DND-41 (cell line): Measurements from ENCODE around the gene NKD2.
A peak's percentile ranks its signal among the peaks of the same experiment; 100 is the strongest.

Source experiments
- ATAC-seq: fragments of 200-7000 bp; cut with Tn5 transposase; 3 replicates; pipeline ENCODE4 v1.9.1; 2021; ENCODE audit warnings: low read depth; ENCODE audit not compliant: insufficient read depth
- DNase-seq: peaks from one replicate; pipeline ENCODE4 v3.0.0-alpha.2; 2020
- H2AFZ ChIP-seq: 2 replicates; pipeline ENCODE4 v1.6.0; 2012; ENCODE audit warnings: low read depth, low read length
- H3K27ac ChIP-seq: 2 replicates; pipeline ENCODE4 v1.5.1; 2012; ENCODE audit warnings: low read length, inconsistent platforms
- H3K27me3 ChIP-seq: fragments of 200-600 bp; sonication (generic); 2 replicates; pipeline ENCODE4 v1.6.0; 2012; ENCODE audit warnings: low read length, mild to moderate bottlenecking, inconsistent platforms; ENCODE audit not compliant: insufficient read depth, poor library complexity
- H3K36me3 ChIP-seq: 2 replicates; pipeline ENCODE4 v1.5.1; 2012; ENCODE audit warnings: low read length, inconsistent platforms; ENCODE audit not compliant: insufficient read depth
- H3K4me1 ChIP-seq: 2 replicates; pipeline ENCODE4 v1.5.1; 2012; ENCODE audit warnings: mild to moderate bottlenecking, low read length; ENCODE audit not compliant: insufficient read depth
- H3K4me2 ChIP-seq: 2 replicates; pipeline ENCODE4 v1.6.0; 2012; ENCODE audit warnings: mild to moderate bottlenecking, moderate library complexity, low read length, inconsistent platforms; ENCODE audit not compliant: insufficient read depth
- H3K4me3 ChIP-seq, 2 experiments: fragments of 200-600 bp in 1 of 2; shearing (Covaris generic) in 1 of 2; 2 replicates each; pipeline ENCODE4 v1.5.1; 2012 to 2016; ENCODE audit warnings: inconsistent platforms in 2 of 2, low read length in 2 of 2, mild to moderate bottlenecking in 2 of 2, low read depth in 1 of 2, moderate library complexity in 1 of 2
- H3K79me2 ChIP-seq: 2 replicates; pipeline ENCODE4 v1.6.0; 2012; ENCODE audit warnings: low read length, inconsistent platforms; ENCODE audit not compliant: insufficient read depth
- H3K9ac ChIP-seq: 2 replicates; pipeline ENCODE4 v1.6.0; 2012; ENCODE audit warnings: low read depth, mild to moderate bottlenecking, inconsistent platforms, low read length, moderate library complexity
- H3K9me3 ChIP-seq: 2 replicates; pipeline ENCODE4 v1.5.1; 2012; ENCODE audit warnings: low read length, moderate library complexity, mild to moderate bottlenecking, inconsistent platforms; ENCODE audit not compliant: insufficient read depth, severe bottlenecking
- H4K20me1 ChIP-seq: 2 replicates; pipeline ENCODE4 v1.6.0; 2012; ENCODE audit warnings: low read length; ENCODE audit not compliant: insufficient read depth
- CTCF ChIP-seq: IDR thresholded peaks from 2 replicates; pipeline ENCODE4 v1.5.1; 2012; ENCODE audit warnings: borderline replicate concordance, low read length, moderate library complexity, mild to moderate bottlenecking; ENCODE audit not compliant: poor library complexity, severe bottlenecking; ENCODE audit errors: extremely low read depth
- EZH2 ChIP-seq: IDR thresholded peaks from 3 replicates; pipeline ENCODE4 v1.6.1; 2012; ENCODE audit warnings: borderline replicate concordance, low read depth, mild to moderate bottlenecking, moderate library complexity, low read length, inconsistent platforms; ENCODE audit not compliant: severe bottlenecking

The NKD2 gene

GRCh38 chr5:981456-981855, 27.1 kb upstream of the NKD2 start:
- H3K4me2 ChIP-seq = no peak overlapping the region
- DNase-seq = no peak
- TF ChIP-seq EZH2 (no peak), CTCF (no peak)
- no peaks in the 10 kb centered on the region for H3K27me3 ChIP-seq
- H3K9me3 ChIP-seq = no peaks in the 10 kb centered on the region
- H3K36me3 ChIP-seq = no peaks in the 10 kb centered on the region
- H3K4me3 ChIP-seq = no peak overlapping the region
- no peaks in the 10 kb centered on the region for H3K79me2 ChIP-seq
- no peak overlapping the region for H2AFZ ChIP-seq
- no peak overlapping the region for H3K9ac ChIP-seq
- no peaks in the 10 kb centered on the region for H4K20me1 ChIP-seq
- H3K27ac ChIP-seq = no peak overlapping the region
- H3K4me1 ChIP-seq = peaks cover 20% of the 10 kb centered on the region
- no peak for ATAC-seq

GRCh38 chr5:982377-983237, 26.0 kb upstream of the NKD2 start:
- ATAC-seq (peak; percentile 48; the same call in 1 of the 3 replicates), DNase-seq (no peak)
- Histone ChIP-seq H2AFZ (no peak overlapping the region), H3K79me2 (no peaks in the 10 kb centered on the region), H3K4me3 (no peak overlapping the region), H4K20me1 (no peaks in the 10 kb centered on the region), H3K27me3 (no peaks in the 10 kb centered on the region), H3K9ac (no peak overlapping the region), H3K36me3 (no peaks in the 10 kb centered on the region), H3K4me2 (no peak overlapping the region), H3K27ac (no peak overlapping the region), H3K4me1 (peaks cover 20% of the 10 kb centered on the region), H3K9me3 (no peaks in the 10 kb centered on the region)
- TF ChIP-seq EZH2 (no peak), CTCF (no peak)

GRCh38 chr5:983238-983524, 25.4 kb upstream of the NKD2 start:
- Histone ChIP-seq H3K4me1 (peaks cover 20% of the 10 kb centered on the region), H3K27me3 (no peaks in the 10 kb centered on the region), H3K9ac (no peak overlapping the region), H3K4me2 (no peak overlapping the region), H3K36me3 (no peaks in the 10 kb centered on the region), H3K9me3 (no peaks in the 10 kb centered on the region), H3K79me2 (no peaks in the 10 kb centered on the region), H3K4me3 (no peak overlapping the region), H3K27ac (no peak overlapping the region), H4K20me1 (no peaks in the 10 kb centered on the region), H2AFZ (no peak overlapping the region)
- ATAC-seq (no peak), DNase-seq (no peak)
- TF ChIP-seq EZH2 (no peak), CTCF (no peak)
